H9 (cell line): Measurements from ENCODE around the gene FGFR4. TPM values are rescaled to one million over a fixed set of nuclear protein-coding genes. Genes with fewer than 3 reads are reported as not detected.

Experiments used
- DNase-seq: peaks from one replicate; pipeline ENCODE4 v3.0.0-alpha.2; 2017
- H2AFZ ChIP-seq: one replicate; pipeline ENCODE4 v1.6.1; 2013; ENCODE audit warnings: mild to moderate bottlenecking, low read length, control low read depth, moderate library complexity
- H2AK5ac ChIP-seq: 2 replicates; pipeline ENCODE4 v1.6.1; 2013; ENCODE audit warnings: low read length, control low read depth, mixed read lengths; ENCODE audit not compliant: insufficient read length
- H2BK120ac ChIP-seq: one replicate; pipeline ENCODE4 v1.6.1; 2013; ENCODE audit warnings: low read depth, mild to moderate bottlenecking, low read length, control low read depth, inconsistent platforms; ENCODE audit not compliant: poor library complexity, severe bottlenecking
- H2BK12ac ChIP-seq: 2 replicates; pipeline ENCODE4 v1.6.1; 2013; ENCODE audit warnings: low read length, control low read depth, mixed read lengths, low read depth; ENCODE audit not compliant: insufficient read length
- H2BK15ac ChIP-seq: 2 replicates; pipeline ENCODE4 v1.6.1; 2013; ENCODE audit warnings: low read depth, low read length, control low read depth
- H2BK20ac ChIP-seq: one replicate; pipeline ENCODE4 v1.6.1; 2013; ENCODE audit warnings: low read depth, mild to moderate bottlenecking, low read length, control low read depth, inconsistent platforms; ENCODE audit not compliant: poor library complexity, severe bottlenecking
- H2BK5ac ChIP-seq: 2 replicates; pipeline ENCODE4 v1.6.1; 2013; ENCODE audit warnings: low read length, control low read depth, mixed read lengths; ENCODE audit not compliant: insufficient read length
- H3K14ac ChIP-seq: 2 replicates; pipeline ENCODE4 v1.6.1; 2013; ENCODE audit warnings: low read length, control low read depth; ENCODE audit not compliant: insufficient read depth
- H3K18ac ChIP-seq: 2 replicates; pipeline ENCODE4 v1.6.1; 2013; ENCODE audit warnings: low read depth, mild to moderate bottlenecking, mixed read lengths, low read length, control low read depth; ENCODE audit not compliant: insufficient read length
- H3K23ac ChIP-seq: 2 replicates; pipeline ENCODE4 v1.6.1; 2013; ENCODE audit warnings: low read length, control low read depth, mixed read lengths, low read depth; ENCODE audit not compliant: insufficient read length
- H3K23me2 ChIP-seq: 2 replicates; pipeline ENCODE4 v1.6.1; 2013; ENCODE audit warnings: low read depth, mild to moderate bottlenecking, mixed read lengths, low read length, control low read depth; ENCODE audit not compliant: insufficient read length, poor library complexity, severe bottlenecking
- H3K27ac ChIP-seq: 2 replicates; pipeline ENCODE4 v1.5.1; 2013; ENCODE audit warnings: low read length, control low read depth, mixed read lengths, low read depth; ENCODE audit not compliant: insufficient read length
- H3K27me3 ChIP-seq: 2 replicates; pipeline ENCODE4 v1.6.1; 2013; ENCODE audit warnings: low read length, control low read depth, inconsistent platforms; ENCODE audit not compliant: insufficient read depth
- H3K4ac ChIP-seq: 2 replicates; pipeline ENCODE4 v1.6.1; 2013; ENCODE audit warnings: low read depth, mild to moderate bottlenecking, control low read depth, inconsistent platforms, low read length, moderate library complexity
- H3K4me1 ChIP-seq: 2 replicates; pipeline ENCODE4 v1.6.1; 2013; ENCODE audit warnings: low read length, control low read depth, inconsistent platforms; ENCODE audit not compliant: insufficient read depth
- H3K4me2 ChIP-seq: 2 replicates; pipeline ENCODE4 v1.6.1; 2013; ENCODE audit warnings: low read length, control low read depth, mixed read lengths; ENCODE audit not compliant: insufficient read length, insufficient read depth
- H3K56ac ChIP-seq: 2 replicates; pipeline ENCODE4 v1.6.1; 2013; ENCODE audit warnings: low read depth, mild to moderate bottlenecking, mixed read lengths, low read length, control low read depth; ENCODE audit not compliant: insufficient read length
- H3K79me1 ChIP-seq: 2 replicates; pipeline ENCODE4 v1.6.1; 2013; ENCODE audit warnings: low read depth, mild to moderate bottlenecking, moderate library complexity, low read length, control low read depth, inconsistent platforms; ENCODE audit not compliant: insufficient read depth, poor library complexity, severe bottlenecking
- H3K79me2 ChIP-seq: 2 replicates; pipeline ENCODE4 v1.6.1; 2013; ENCODE audit warnings: low read length, control low read depth, inconsistent platforms; ENCODE audit not compliant: insufficient read depth
- H3K9ac ChIP-seq: 2 replicates; pipeline ENCODE4 v1.6.1; 2013; ENCODE audit warnings: low read length, control low read depth, mixed read lengths; ENCODE audit not compliant: insufficient read length; ENCODE audit errors: extremely low read depth
- H3K9me3 ChIP-seq: one replicate; pipeline ENCODE4 v1.6.1; 2013; ENCODE audit warnings: low read depth, low read length, inconsistent platforms; ENCODE audit not compliant: control insufficient read depth
- H3T11ph ChIP-seq: one replicate; pipeline ENCODE4 v1.6.1; 2013; ENCODE audit warnings: mild to moderate bottlenecking, low read length, control low read depth, inconsistent platforms
- H4K20me1 ChIP-seq: one replicate; pipeline ENCODE4 v1.6.1; 2013; ENCODE audit not compliant: control insufficient read depth, insufficient read length, insufficient read depth
- H4K5ac ChIP-seq: 2 replicates; pipeline ENCODE4 v1.6.1; 2013; ENCODE audit warnings: low read depth, mild to moderate bottlenecking, mixed read lengths, low read length, control low read depth; ENCODE audit not compliant: insufficient read length
- H4K8ac ChIP-seq: replicated peaks from 2 replicates; pipeline ENCODE4 v1.6.1; 2013; ENCODE audit warnings: low read length, control low read depth, mixed read lengths, low read depth; ENCODE audit not compliant: insufficient read length
- H4K91ac ChIP-seq: 2 replicates; pipeline ENCODE4 v1.6.1; 2013; ENCODE audit warnings: low read depth, mild to moderate bottlenecking, moderate library complexity, mixed read lengths, low read length, control low read depth; ENCODE audit not compliant: insufficient read length
- H3K27ac Mint-ChIP-seq, 3 experiments: 2 replicates in 2 of 3; 3 replicates in 1 of 3; pipeline ENCODE4 v1.8.0; 2020 to 2021; ENCODE audit warnings: mixed read lengths in 3 of 3, mild to moderate bottlenecking in 1 of 3, moderate library complexity in 1 of 3
- H3K27me3 Mint-ChIP-seq: 2 replicates; pipeline ENCODE4 v1.8.0; 2021; ENCODE audit warnings: low read depth, mild to moderate bottlenecking, moderate library complexity, mixed read lengths
- H3K36me3 Mint-ChIP-seq, 3 experiments: 2 replicates in 2 of 3; 3 replicates in 1 of 3; pipeline ENCODE4 v1.8.0; 2020 to 2021; ENCODE audit warnings: low read depth in 3 of 3, mixed read lengths in 3 of 3; ENCODE audit not compliant: insufficient read depth in 1 of 3
- H3K4me1 Mint-ChIP-seq, 2 experiments: 2 replicates each; pipeline ENCODE4 v1.8.0; 2020; ENCODE audit warnings: mixed read lengths in 2 of 2
- H3K4me3 Mint-ChIP-seq, 2 experiments: 2 replicates in 1 of 2; 3 replicates in 1 of 2; pipeline ENCODE4 v1.8.0; 2020 to 2021; ENCODE audit warnings: mild to moderate bottlenecking in 2 of 2, mixed read lengths in 2 of 2, moderate library complexity in 1 of 2
- H3K9me3 Mint-ChIP-seq, 2 experiments: 2 replicates in 1 of 2; 3 replicates in 1 of 2; pipeline ENCODE4 v1.8.0; 2020; ENCODE audit warnings: mild to moderate bottlenecking in 2 of 2, mixed read lengths in 2 of 2, moderate library complexity in 1 of 2
- CTCF ChIP-seq: fragments of 200-600 bp; sonication (generic); conservative IDR thresholded peaks from 3 replicates; pipeline ENCODE4 v1.8.0; 2021; ENCODE audit warnings: antibody characterized with exemption, mild to moderate bottlenecking
- WGBS: extraction: QIAGEN DNeasy Blood & Tissue Kit; methylation state at CpG from one replicate; pipeline ENCODE4 v1.1.7; 2013; ENCODE audit warnings: missing lambda C conversion rate, low lambda C conversion rate, mixed read lengths; ENCODE audit not compliant: insufficient read length; ENCODE audit errors: extremely low coverage; 5-methylcytosine and 5-hydroxymethylcytosine counted together
- total RNA-seq: library from RNA; stranded (reverse); gene quantifications from 2 replicates; pipeline ENCODE4 v1.2.1, GENCODE V29; 2021

FGFR4 gene
- total RNA-seq, 1 experiment from 2014 or later, result 52.8 TPM

GRCh38 chr5:177098120-177098469 lies 11.4 kb downstream of the FGFR4 start:
- H3K27ac Mint-ChIP-seq, result no peak overlapping the region
- no peaks in the 10 kb centered on the region for H3K27me3 ChIP-seq
- H3K23me2 ChIP-seq, result no peaks in the 10 kb centered on the region
- H3K4me1 ChIP-seq, result peaks cover 5% of the 10 kb centered on the region; the same call in 1 of the 2 replicates
- DNase-seq, result no peak
- H4K91ac ChIP-seq, result no peak overlapping the region
- no peak overlapping the region for H2BK120ac ChIP-seq
- H2AK5ac ChIP-seq, result no peak overlapping the region
- no peak overlapping the region; the same call in 1 of the 2 replicates for H3K14ac ChIP-seq
- peaks cover 16 to 30% of the 10 kb centered on the region in 2 experiments for H3K4me1 Mint-ChIP-seq
- no peak for TF ChIP-seq CTCF
- peaks cover 9 to 33% (median 23%) of the 10 kb centered on the region in 3 experiments; a peak in 6 of 7 replicates for H3K36me3 Mint-ChIP-seq
- H2BK20ac ChIP-seq, result no peak overlapping the region
- H3T11ph ChIP-seq, result no peak overlapping the region
- no peak overlapping the region for H2BK15ac ChIP-seq
- H3K23ac ChIP-seq, result no peak overlapping the region
- no peak overlapping the region for H4K8ac ChIP-seq
- H4K20me1 ChIP-seq, result no peaks in the 10 kb centered on the region
- no peak overlapping the region for H3K9ac ChIP-seq
- no peak overlapping the region for H3K4ac ChIP-seq
- no peak overlapping the region for H4K5ac ChIP-seq
- H3K27me3 Mint-ChIP-seq, result no peaks in the 10 kb centered on the region
- no peaks in the 10 kb centered on the region for H3K9me3 ChIP-seq
- no peak overlapping the region for H3K4me2 ChIP-seq
- no peak overlapping the region for H2BK12ac ChIP-seq
- H3K4me3 Mint-ChIP-seq, result no peak overlapping the region
- H3K56ac ChIP-seq, result no peak overlapping the region
- H2BK5ac ChIP-seq, result no peak overlapping the region
- H3K9me3 Mint-ChIP-seq, result no peaks in the 10 kb centered on the region
- no peaks in the 10 kb centered on the region for H3K79me1 ChIP-seq
- H2AFZ ChIP-seq, result no peak overlapping the region
- H3K18ac ChIP-seq, result no peak overlapping the region
- no CpG with 5 or more reads among the region's 6 CpGs for WGBS
- no peak overlapping the region for H3K27ac ChIP-seq
- H3K79me2 ChIP-seq, result no peaks in the 10 kb centered on the region
